ENCODE data around the gene PKDREJ. TPM values are rescaled to one million over a fixed set of nuclear protein-coding genes. Genes with fewer than 3 reads are reported as not detected.

The PKDREJ gene
- polyA plus RNA-seq, 1 experiment, result not detected

DNA sequence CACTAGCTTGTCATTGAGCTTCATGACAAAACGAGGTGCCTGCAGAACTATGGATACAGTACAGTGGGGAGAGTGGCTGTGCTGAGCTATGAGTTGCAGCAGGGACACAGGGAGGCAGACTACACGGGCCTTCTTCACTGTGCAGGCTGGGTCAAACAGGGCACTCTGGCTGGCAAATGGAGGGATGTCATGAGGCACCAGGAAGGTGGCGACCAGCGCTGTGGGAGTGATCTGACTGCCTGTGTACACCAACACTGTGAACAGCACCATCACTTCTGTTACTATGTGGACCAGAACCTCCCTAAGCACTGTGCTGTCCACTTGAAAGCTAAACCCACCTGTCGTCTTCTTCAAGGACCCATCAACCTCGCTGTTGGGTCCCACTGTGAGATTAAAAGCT, 3.1 kb downstream of the PKDREJ start:
- CTCF ChIA-PET, result interaction anchor here (0.6 kb wide), 1 partner anchor 56 kb away, joined by 3 read pairs; no protein-coding TSS in a partner anchor
- DNase-seq (ENCODE audit: low read depth), result no peak

GRCh38 chr22:46259374-46259773, 3.8 kb downstream of the PKDREJ start:
- CTCF ChIA-PET, result no interaction called here
- no peak for TF ChIP-seq CTCF (IDR thresholded peaks at IDR 0.05; ENCODE audit: insufficient read depth, low read depth, low read length)
- Histone ChIP-seq H3K27me3 (ENCODE audit: control insufficient read depth, insufficient read depth, low read length) (peaks cover 8% of the 10 kb centered on the region), H3K36me3 (ENCODE audit: control insufficient read depth, insufficient read depth, low read length) (no peaks in the 10 kb centered on the region), H3K4me3 (ENCODE audit: low read depth, low read length) (no peak overlapping the region)
- POLR2A ChIA-PET, result no interaction called here
- DNase-seq (ENCODE audit: low read depth), result no peak

More for the DNA sequence above, 3.1 kb downstream of the PKDREJ start:
- Histone ChIP-seq H3K4me3 (ENCODE audit: low read depth, low read length) (no peak overlapping the region), H3K36me3 (ENCODE audit: control insufficient read depth, insufficient read depth, low read length) (no peaks in the 10 kb centered on the region), H3K27me3 (ENCODE audit: control insufficient read depth, insufficient read depth, low read length) (peaks cover 8% of the 10 kb centered on the region)
- no peak for TF ChIP-seq CTCF (IDR thresholded peaks at IDR 0.05; ENCODE audit: insufficient read depth, low read depth, low read length)
- POLR2A ChIA-PET, result no interaction called here

- ChIA-PET CTCF (interaction anchor here (1.4 kb wide), 1 partner anchor 11 kb away, joined by 4 read pairs; the partner anchor contains the start of gene TTC38), POLR2A (no interaction called here)
- DNase-seq (ENCODE audit: low read depth), result no peak
- Histone ChIP-seq H3K27me3 (ENCODE audit: control insufficient read depth, insufficient read depth, low read length) (peaks cover 4% of the 10 kb centered on the region), H3K4me3 (ENCODE audit: low read depth, low read length) (no peak overlapping the region), H3K36me3 (ENCODE audit: control insufficient read depth, insufficient read depth, low read length) (no peaks in the 10 kb centered on the region)
- TF ChIP-seq CTCF (IDR thresholded peaks at IDR 0.05; ENCODE audit: insufficient read depth, low read depth, low read length), result no peak
Measured at GRCh38 chr22:46256358-46256958, 6.7 kb downstream of the PKDREJ start.

GRCh38 chr22:46251816-46252380, 11.2 kb downstream of the PKDREJ start:
- no peak for TF ChIP-seq CTCF (IDR thresholded peaks at IDR 0.05; ENCODE audit: insufficient read depth, low read depth, low read length)
- POLR2A ChIA-PET, result no interaction called here
- CTCF ChIA-PET, result no interaction called here
- no peaks in the 10 kb centered on the region for H3K36me3 ChIP-seq (ENCODE audit: control insufficient read depth, insufficient read depth, low read length)
- no peak for DNase-seq (ENCODE audit: low read depth)
- no peaks in the 10 kb centered on the region for H3K27me3 ChIP-seq (ENCODE audit: control insufficient read depth, insufficient read depth, low read length)
- H3K4me3 ChIP-seq (ENCODE audit: low read depth, low read length), result no peak overlapping the region

DNA sequence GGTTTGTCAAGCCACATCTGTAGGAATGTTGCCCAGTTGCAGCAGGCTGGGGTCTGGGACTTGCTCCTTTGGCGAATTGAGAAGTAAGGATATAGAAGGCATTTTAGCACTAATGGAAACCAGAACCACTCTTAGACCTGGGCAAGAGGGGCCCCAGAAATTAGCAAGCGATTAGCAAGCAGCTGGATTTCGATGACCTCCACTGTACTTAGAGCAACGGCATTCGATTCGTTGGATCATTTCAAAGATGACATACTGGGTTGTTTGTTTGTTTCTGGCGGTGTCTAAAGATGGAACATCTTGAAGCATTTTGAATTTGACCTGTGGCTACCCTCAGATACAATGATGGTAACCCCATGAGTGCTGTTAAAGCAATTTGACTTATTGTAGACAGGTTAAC, 11.9 kb downstream of the PKDREJ start:
- Histone ChIP-seq H3K27me3 (ENCODE audit: control insufficient read depth, insufficient read depth, low read length) (no peaks in the 10 kb centered on the region), H3K4me3 (ENCODE audit: low read depth, low read length) (peak overlapping the region; percentile 86), H3K36me3 (ENCODE audit: control insufficient read depth, insufficient read depth, low read length) (no peaks in the 10 kb centered on the region)
- POLR2A ChIA-PET, result no interaction called here
- no peak for TF ChIP-seq CTCF (IDR thresholded peaks at IDR 0.05; ENCODE audit: insufficient read depth, low read depth, low read length)
- CTCF ChIA-PET, result no interaction called here
- DNase-seq (ENCODE audit: low read depth), result no peak

Data from BJ (cell line).